ENCODE data around the gene ZC3H18.

Gene ZC3H18

GRCh38 chr16:88569985-88570690 lies at the start of gene ZC3H18:
ZC3H18 (plus strand) TSS chr16:88570403; CDS start chr16:88577124, 6,721 bp downstream.
- peak; percentile 93 for DNase-seq

- no peak for DNase-seq
Measured at GRCh38 chr16:88521674-88522073, 48.5 kb upstream of the ZC3H18 start.

- no peak for DNase-seq
Measured at GRCh38 chr16:88522276-88522949, 47.8 kb upstream of the ZC3H18 start.

- peak; percentile 87 for DNase-seq
Measured at GRCh38 chr16:88523309-88524161, 46.7 kb upstream of the ZC3H18 start.

- no peak for DNase-seq
Measured at GRCh38 chr16:88524274-88524972, 45.8 kb upstream of the ZC3H18 start.

GRCh38 chr16:88524973-88525662 lies 45.1 kb upstream of the ZC3H18 start:
- no peak for DNase-seq

- DNase-seq: no peak
Measured at GRCh38 chr16:88525663-88525990, 44.6 kb upstream of the ZC3H18 start.

- peak; percentile 45 for DNase-seq
Measured at GRCh38 chr16:88526008-88526905, 43.9 kb upstream of the ZC3H18 start.

- no peak for DNase-seq
Measured at GRCh38 chr16:88526906-88527185, 43.4 kb upstream of the ZC3H18 start.

GRCh38 chr16:88527186-88527936 lies 42.8 kb upstream of the ZC3H18 start:
- peak; percentile 63 for DNase-seq

- DNase-seq: no peak
Measured at GRCh38 chr16:88527937-88528743, 42.1 kb upstream of the ZC3H18 start.

- no peak for DNase-seq
Measured at GRCh38 chr16:88528902-88529318, 41.3 kb upstream of the ZC3H18 start.

GRCh38 chr16:88529596-88529995 lies 40.6 kb upstream of the ZC3H18 start:
- DNase-seq: no peak

- no peak for DNase-seq
Measured at GRCh38 chr16:88530051-88530857, 39.9 kb upstream of the ZC3H18 start.

GRCh38 chr16:88530858-88531203 lies 39.4 kb upstream of the ZC3H18 start:
- DNase-seq: peak; percentile 86

GRCh38 chr16:88531346-88531745 lies 38.9 kb upstream of the ZC3H18 start:
- DNase-seq: no peak

- DNase-seq: no peak
Measured at GRCh38 chr16:88531931-88532433, 38.2 kb upstream of the ZC3H18 start.

GRCh38 chr16:88532434-88533241 lies 37.6 kb upstream of the ZC3H18 start:
- DNase-seq: no peak

Data from hematopoietic multipotent progenitor cell treated with erythropoietin and hydrocortisone succinate and interleukin-3 and kit ligand, for 8 days (in vitro differentiated cells).